Esophagus muscularis mucosa (tissue), 4 donors: ENCODE results near the gene RAD51B.

Experiments
- EP300 ChIP-seq: sonication (generic); formaldehyde crosslinking; IDR thresholded peaks from one replicate; pipeline ENCODE4 v1.6.1; 2017; ENCODE audit warnings: antibody characterized with exemption
- POLR2AphosphoS5 ChIP-seq, 2 donors: sonication (generic); formaldehyde crosslinking; IDR thresholded peaks; one replicate each; pipeline ENCODE4 v1.6.1; 2017; ENCODE audit warnings: antibody characterized with exemption in 2 of 2
- TF ChIP-seq, protein P1 (sequence below), 3 experiments: fragments of 200-600 bp in 2 of 3; fragments of 450-650 bp in 1 of 3; sonication (generic) in 2 of 3; IDR thresholded peaks; one replicate each; pipeline ENCODE4 v1.5.1; 2017 to 2019; ENCODE audit warnings: antibody characterized with exemption in 3 of 3, mild to moderate bottlenecking in 2 of 3, moderate library complexity in 1 of 3

DNA sequence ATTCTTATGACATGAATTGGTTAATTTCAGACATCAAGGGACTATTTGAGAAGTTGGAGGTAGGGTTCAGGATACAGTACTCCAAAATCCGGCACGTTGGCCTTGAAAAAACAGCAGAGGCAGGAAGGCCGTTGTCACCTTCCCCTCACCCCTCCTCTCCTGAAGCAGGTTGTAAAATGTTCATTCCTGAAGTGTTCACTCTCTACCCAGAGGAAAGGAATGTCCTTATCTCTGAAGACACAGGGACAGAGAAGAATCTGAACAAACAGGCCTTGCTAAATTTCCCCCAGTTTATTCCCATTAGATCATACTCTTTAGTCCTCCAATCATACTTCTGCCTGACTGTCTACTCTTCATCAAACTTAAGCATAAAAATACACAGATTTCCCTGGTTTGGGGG is 659.7 kb downstream of the RAD51B start:
- no peak for TF ChIP-seq EP300
- TF ChIP-seq POLR2AphosphoS5 (IDR thresholded peaks at IDR 0.05): no peak
- TF ChIP-seq, protein P1, sequence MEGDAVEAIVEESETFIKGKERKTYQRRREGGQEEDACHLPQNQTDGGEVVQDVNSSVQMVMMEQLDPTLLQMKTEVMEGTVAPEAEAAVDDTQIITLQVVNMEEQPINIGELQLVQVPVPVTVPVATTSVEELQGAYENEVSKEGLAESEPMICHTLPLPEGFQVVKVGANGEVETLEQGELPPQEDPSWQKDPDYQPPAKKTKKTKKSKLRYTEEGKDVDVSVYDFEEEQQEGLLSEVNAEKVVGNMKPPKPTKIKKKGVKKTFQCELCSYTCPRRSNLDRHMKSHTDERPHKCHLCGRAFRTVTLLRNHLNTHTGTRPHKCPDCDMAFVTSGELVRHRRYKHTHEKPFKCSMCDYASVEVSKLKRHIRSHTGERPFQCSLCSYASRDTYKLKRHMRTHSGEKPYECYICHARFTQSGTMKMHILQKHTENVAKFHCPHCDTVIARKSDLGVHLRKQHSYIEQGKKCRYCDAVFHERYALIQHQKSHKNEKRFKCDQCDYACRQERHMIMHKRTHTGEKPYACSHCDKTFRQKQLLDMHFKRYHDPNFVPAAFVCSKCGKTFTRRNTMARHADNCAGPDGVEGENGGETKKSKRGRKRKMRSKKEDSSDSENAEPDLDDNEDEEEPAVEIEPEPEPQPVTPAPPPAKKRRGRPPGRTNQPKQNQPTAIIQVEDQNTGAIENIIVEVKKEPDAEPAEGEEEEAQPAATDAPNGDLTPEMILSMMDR (IDR thresholded peaks at IDR 0.05): no peak
